K562 (cell line): ENCODE data around the gene RAPSN. TPM values are rescaled to one million over a fixed set of nuclear protein-coding genes. Genes with fewer than 3 reads are reported as not detected.

ENCODE experiments used
- ADNP ChIP-seq: fragments of 200-800 bp; sonication (Bioruptor generic); IDR thresholded peaks from 2 replicates; pipeline ENCODE4 v1.6.1; 2016; ENCODE audit warnings: missing genetic modification characterization, missing compliant biosample characterization
- ARID1B ChIP-seq: fragments of 450-650 bp; IDR thresholded peaks from 2 replicates; pipeline ENCODE4 v1.6.1; 2016; ENCODE audit warnings: antibody characterized with exemption, mild to moderate bottlenecking, inconsistent platforms
- ATF4 ChIP-seq: fragments of 450-650 bp; formaldehyde crosslinking; IDR thresholded peaks from 2 replicates; pipeline ENCODE4 v1.4.0; 2022; ENCODE audit warnings: mild to moderate bottlenecking, moderate library complexity
- HDAC1 ChIP-seq, 2 experiments: fragments of 450-650 bp; IDR thresholded peaks; 2 replicates each; pipeline ENCODE4 v1.6.1; 2016 to 2017; ENCODE audit warnings: inconsistent platforms in 1 of 2, mild to moderate bottlenecking in 1 of 2, moderate library complexity in 1 of 2
- HMGN3 ChIP-seq: IDR thresholded peaks from 2 replicates; pipeline ENCODE4 v1.6.1; 2011; ENCODE audit warnings: borderline replicate concordance, low read depth, mild to moderate bottlenecking, mixed read lengths, low read length; ENCODE audit not compliant: insufficient read length; ENCODE audit errors: extremely low read depth
- HOXB6 ChIP-seq: fragments of 250-450 bp; sonication (Bioruptor Pico); IDR thresholded peaks from 2 replicates; pipeline ENCODE4 v1.5.1; 2022; ENCODE audit warnings: mild to moderate bottlenecking, borderline replicate concordance
- MTA3 ChIP-seq: fragments of 450-650 bp; formaldehyde crosslinking; IDR thresholded peaks from 2 replicates; pipeline ENCODE4 v1.6.1; 2017; ENCODE audit warnings: mild to moderate bottlenecking, borderline replicate concordance
- NCOA4 ChIP-seq: fragments of 450-650 bp; IDR thresholded peaks from 2 replicates; pipeline ENCODE4 v1.6.1; 2018; ENCODE audit warnings: mild to moderate bottlenecking; ENCODE audit not compliant: partially characterized antibody
- RCOR1 ChIP-seq, 2 experiments: IDR thresholded peaks; 2 replicates each; pipeline ENCODE4 v1.6.1; 2012; ENCODE audit warnings: low read depth in 2 of 2, low read length in 2 of 2, borderline replicate concordance in 1 of 2, improper control_type of control experiment in 1 of 2
- RHOXF2B ChIP-seq: fragments of 250-450 bp; sonication (Bioruptor Pico); conservative IDR thresholded peaks from 2 replicates; pipeline ENCODE4 v1.5.1; 2021
- RNF219 ChIP-seq: fragments of 250-450 bp; sonication (Bioruptor Pico); IDR thresholded peaks from 2 replicates; pipeline ENCODE4 v1.5.0; 2022; ENCODE audit warnings: mild to moderate bottlenecking
- SUPT5H ChIP-seq: fragments of 450-650 bp; IDR thresholded peaks from 2 replicates; pipeline ENCODE4 v1.6.1; 2016
- ZBTB40 ChIP-seq, 2 experiments: fragments of 450-650 bp in 1 of 2; sonication (generic) in 1 of 2; formaldehyde crosslinking in 1 of 2; IDR thresholded peaks; 2 replicates each; pipeline versions ENCODE4 v1.7.1 to v1.9.0; 2016 to 2022; ENCODE audit warnings: inconsistent platforms in 1 of 2, mild to moderate bottlenecking in 1 of 2, missing genetic modification reagents in 1 of 2
- ZNF561 ChIP-seq: fragments of 450-650 bp; formaldehyde crosslinking; conservative IDR thresholded peaks from 2 replicates; pipeline ENCODE4 v1.4.0; 2020; ENCODE audit warnings: mild to moderate bottlenecking, moderate library complexity
- polyA plus RNA-seq, 8 experiments: library from polyadenylated mRNA; depleted of rRNA in 4 of 8; stranded (reverse) in 5 of 8; unstranded in 3 of 8; fragments of >200 nt; fragmentation: Nextera tagmentation in 2 of 8; fragmentation: Illumina TruSeq in 1 of 8; extraction: Ambion mirVana in 2 of 8; extraction: Trizol in 1 of 8; gene quantifications; 2 replicates each; pipeline versions ENCODE4 v1.2.1 to v1.2.3, GENCODE V29; 2011 to 2014; ENCODE audit warnings: inconsistent platforms in 1 of 8, missing spikeins in 1 of 8
- total RNA-seq, 7 experiments: library from RNA; depleted of rRNA in 6 of 7; stranded (reverse); fragments of >200 nt in 6 of 7; fragmentation: Illumina TruSeq in 2 of 7; extraction: Trizol in 2 of 7; gene quantifications; 2 replicates each; pipeline versions ENCODE4 v1.2.1 to v1.2.3, GENCODE V29; 2011 to 2021; ENCODE audit warnings: low replicate concordance in 1 of 7

RAPSN gene
- total and polyA plus RNA-seq, 9 of the 15 experiments (the other 6 are each of a cell fraction or from before 2014, with no cell fraction given), result 0.06 to 0.11 TPM; not detected in 7

- TF ChIP-seq ZBTB40 (IDR thresholded peaks at IDR 0.05), result 0 out of 2 replicates have a peak, but pooled peaks have one; percentile 14
- TF ChIP-seq ZBTB40 (CRISPR knock-in tag; IDR thresholded peaks at IDR 0.05), result no peak
- no peak for TF ChIP-seq ATF4 (CRISPR knock-in tag)
- TF ChIP-seq ZNF561, result no peak
- TF ChIP-seq HOXB6, result no peak
- TF ChIP-seq ARID1B, result peak; percentile 79
- peak in 1 of 2 experiments; percentile 50; a peak in 1 of 4 replicates for TF ChIP-seq HDAC1 (IDR thresholded peaks at IDR 0.05)
- peak; percentile 35 to 63; a peak in 2 of 4 replicates for TF ChIP-seq RCOR1 (IDR thresholded peaks at IDR 0.05; ENCODE audit: borderline replicate concordance in 1 of 2, low read depth in 2 of 2, low read length in 2 of 2)
- TF ChIP-seq RNF219, result no peak
- peak; percentile 16 for TF ChIP-seq NCOA4
- TF ChIP-seq SUPT5H, result peak; percentile 32; the same call in 1 of the 2 replicates
- TF ChIP-seq ADNP (tag), result peak; percentile 74
- peak; percentile 21; the same call in 1 of the 2 replicates for TF ChIP-seq MTA3
- TF ChIP-seq HMGN3, result peak; percentile 45
- no peak for TF ChIP-seq RHOXF2B
Observed at GRCh38 chr11:47399860-47400767, 48.8 kb downstream of the RAPSN start (continued).
